Upper lobe of left lung (tissue), 6 donors: ENCODE measurements around the gene ZNF839. TPM values are rescaled to one million over a fixed set of nuclear protein-coding genes. Genes with fewer than 3 reads are reported as not detected.

Experiments
- ATAC-seq, 2 donors: fragments of 200-7000 bp; cut with Tn5 transposase; one replicate each; pipeline ENCODE4 v1.9.1; 2022; ENCODE audit warnings: mild to moderate bottlenecking in 2 of 2, moderate library complexity in 2 of 2; ENCODE audit not compliant: low FRiP score in 2 of 2
- DNase-seq, 2 donors: peaks; one replicate each; pipeline ENCODE4 v3.0.0-alpha.2; 2019 to 2020
- H3K27ac ChIP-seq, 4 donors: fragments of 200-600 bp; sonication (generic); one replicate each; pipeline ENCODE4 v1.5.1; 2016 to 2019
- H3K27me3 ChIP-seq, 4 donors: fragments of 200-600 bp; sonication (generic); one replicate each; pipeline ENCODE4 v1.5.1; 2017 to 2019
- H3K36me3 ChIP-seq, 4 donors: fragments of 200-600 bp; sonication (generic); one replicate each; pipeline ENCODE4 v1.5.1; 2016 to 2019
- H3K4me1 ChIP-seq, 4 donors: fragments of 200-600 bp; sonication (generic); one replicate each; pipeline ENCODE4 v1.5.1; 2018 to 2019
- H3K4me3 ChIP-seq, 4 donors: fragments of 200-600 bp; sonication (generic); one replicate each; pipeline ENCODE4 v1.5.1; 2017 to 2019; ENCODE audit warnings: mild to moderate bottlenecking in 2 of 4, moderate library complexity in 1 of 4
- H3K9me3 ChIP-seq, 4 donors: fragments of 200-600 bp; sonication (generic); one replicate each; pipeline ENCODE4 v1.5.1; 2018 to 2019
- EP300 ChIP-seq, 4 donors: sonication (generic); formaldehyde crosslinking; IDR thresholded peaks; one replicate each; pipeline ENCODE4 v1.5.1; 2017; ENCODE audit warnings: antibody characterized with exemption in 4 of 4, control low read depth in 2 of 4
- POLR2A ChIP-seq, 4 donors: fragments of 450-650 bp; IDR thresholded peaks; one replicate each; pipeline ENCODE4 v1.5.1; 2016 to 2017; ENCODE audit warnings: antibody characterized with exemption in 4 of 4, mild to moderate bottlenecking in 2 of 4
- POLR2AphosphoS5 ChIP-seq, 2 donors: sonication (generic); formaldehyde crosslinking; IDR thresholded peaks; one replicate each; pipeline ENCODE4 v1.5.1; 2017; ENCODE audit warnings: antibody characterized with exemption in 2 of 2
- WGBS, 2 donors: methylation state at CpG; one replicate each; pipeline ENCODE4 v1.1.5; 2017 to 2018; 5-methylcytosine and 5-hydroxymethylcytosine counted together
- total RNA-seq, 6 donors: library from RNA; depleted of rRNA in 4 of 6; stranded (reverse); fragments of >200 nt in 4 of 6; gene quantifications; one replicate each; pipeline versions ENCODE4 v1.1.0 to v1.2.1, GENCODE V29; 2016 to 2021
- TF ChIP-seq, protein P1 (sequence below), 6 experiments: fragments of 450-650 bp in 4 of 6; fragments of 200-600 bp in 2 of 6; sonication (generic) in 2 of 6; IDR thresholded peaks; one replicate each; pipeline ENCODE4 v1.5.1; 2016 to 2019; ENCODE audit warnings: antibody characterized with exemption in 6 of 6
- donor health status: DM: no; HTN: no; CAD: no; lungs with moderate emphysema.
- donor health status: DM: no; HTN: yes; CAD: no; lungs with severe emphysema.

The ZNF839 gene
- 10 to 100 TPM in 4 of 6 donors, 1 to 10 TPM in 2; 8.7 to 37.7 (median 14.1) TPM for total RNA-seq

DNA sequence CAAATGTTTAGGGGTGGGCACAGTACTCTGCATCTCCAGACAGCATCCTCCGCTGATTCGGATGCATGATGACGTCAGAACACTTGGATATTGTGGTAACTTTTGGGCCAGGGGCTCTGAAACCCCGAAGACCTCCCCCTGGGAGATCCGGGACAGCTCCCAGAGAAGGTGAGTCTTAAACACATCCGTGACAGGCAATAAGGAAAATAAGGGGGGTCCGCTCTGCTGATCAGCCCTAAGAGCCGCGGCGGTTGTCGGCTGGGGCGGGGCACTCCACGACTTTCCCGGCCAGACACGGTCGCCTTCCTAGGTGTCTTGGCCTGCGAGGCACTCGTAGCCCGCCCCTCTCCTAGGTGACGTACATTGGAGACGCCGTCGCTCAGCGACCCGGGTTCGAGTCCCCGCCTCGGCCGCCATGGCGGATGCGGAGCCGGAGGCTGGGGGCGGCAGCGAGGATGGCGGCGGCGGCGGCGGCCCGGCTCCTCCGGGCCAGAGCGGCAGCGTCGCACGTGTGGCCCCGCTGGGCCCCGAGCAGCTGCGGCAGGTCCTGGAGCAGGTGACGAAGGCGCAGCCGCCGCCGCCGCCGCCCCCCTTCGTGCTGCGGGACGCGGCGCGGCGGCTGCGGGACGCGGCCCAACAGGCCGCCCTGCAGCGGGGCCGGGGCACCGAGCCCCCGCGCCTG lies at the start of gene ZNF839:
TSS of gene ZNF839 (plus strand) at position 396 of the 682 bp plus-strand sequence. CDS start at position 416, 20 bp downstream.
- WGBS, 2 donors: 2% methylated on average over 12 to 16 of the region's 71 CpGs
- ATAC-seq: peak; percentile 85 to 88

DNA sequence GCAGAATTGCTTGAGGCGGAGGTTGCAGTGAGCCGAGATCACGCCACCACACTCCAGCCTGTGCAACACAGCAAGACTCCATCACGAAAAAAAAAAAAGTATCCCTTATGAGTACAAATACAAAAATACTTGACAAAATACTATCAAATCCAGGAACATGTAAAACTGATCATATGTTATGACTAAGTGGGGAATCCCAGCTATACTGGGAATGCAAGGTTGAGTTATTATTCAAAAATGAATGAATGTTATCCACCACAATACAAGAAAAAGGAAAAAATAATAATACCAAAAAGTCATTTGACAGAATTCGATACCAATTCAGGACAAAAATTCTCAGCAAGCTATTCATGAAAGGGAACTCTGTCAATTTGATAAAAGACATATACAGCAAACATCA lies 47.2 kb upstream of the ZNF839 start:
- no peak for ATAC-seq
- DNase-seq: no peak
- TF ChIP-seq, protein P1, sequence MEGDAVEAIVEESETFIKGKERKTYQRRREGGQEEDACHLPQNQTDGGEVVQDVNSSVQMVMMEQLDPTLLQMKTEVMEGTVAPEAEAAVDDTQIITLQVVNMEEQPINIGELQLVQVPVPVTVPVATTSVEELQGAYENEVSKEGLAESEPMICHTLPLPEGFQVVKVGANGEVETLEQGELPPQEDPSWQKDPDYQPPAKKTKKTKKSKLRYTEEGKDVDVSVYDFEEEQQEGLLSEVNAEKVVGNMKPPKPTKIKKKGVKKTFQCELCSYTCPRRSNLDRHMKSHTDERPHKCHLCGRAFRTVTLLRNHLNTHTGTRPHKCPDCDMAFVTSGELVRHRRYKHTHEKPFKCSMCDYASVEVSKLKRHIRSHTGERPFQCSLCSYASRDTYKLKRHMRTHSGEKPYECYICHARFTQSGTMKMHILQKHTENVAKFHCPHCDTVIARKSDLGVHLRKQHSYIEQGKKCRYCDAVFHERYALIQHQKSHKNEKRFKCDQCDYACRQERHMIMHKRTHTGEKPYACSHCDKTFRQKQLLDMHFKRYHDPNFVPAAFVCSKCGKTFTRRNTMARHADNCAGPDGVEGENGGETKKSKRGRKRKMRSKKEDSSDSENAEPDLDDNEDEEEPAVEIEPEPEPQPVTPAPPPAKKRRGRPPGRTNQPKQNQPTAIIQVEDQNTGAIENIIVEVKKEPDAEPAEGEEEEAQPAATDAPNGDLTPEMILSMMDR (IDR thresholded peaks at IDR 0.05): no peak
- TF ChIP-seq EP300 (IDR thresholded peaks at IDR 0.05): no peak
- TF ChIP-seq POLR2A (IDR thresholded peaks at IDR 0.05): no peak
- TF ChIP-seq POLR2AphosphoS5 (IDR thresholded peaks at IDR 0.05): no peak
- 90 to 94% methylated on average over 5 of the region's 5 CpGs for WGBS, 2 donors
- Histone ChIP-seq H3K27me3 (no peaks in the 10 kb centered on the region), H3K36me3 (no peaks in the 10 kb centered on the region), H3K27ac (no peak overlapping the region), H3K4me1 (no peaks in the 10 kb centered on the region), H3K9me3 (no peaks in the 10 kb centered on the region), H3K4me3 (no peak overlapping the region)

More for the DNA sequence above, at the start of gene ZNF839:
- peak within 1 kb of the TSS; percentile 91 to 98 (median 94) for H3K27ac ChIP-seq
- TF ChIP-seq POLR2AphosphoS5 (IDR thresholded peaks at IDR 0.05) (peak; percentile 78), EP300 (IDR thresholded peaks at IDR 0.05) (peak in 1 of 4 donors; percentile 23), POLR2A (IDR thresholded peaks at IDR 0.05) (peak in 2 of 4 donors; percentile 51 to 65)
- TF ChIP-seq, protein P1 (IDR thresholded peaks at IDR 0.05): peak in 2 of 6 experiments; percentile 29 to 38
- H3K36me3 ChIP-seq: no peaks in the 10 kb centered on the region
- H3K9me3 ChIP-seq: no peaks in the 10 kb centered on the region
- peaks cover 28 to 53% (median 33%) of the 10 kb centered on the region in 4 donors for H3K4me1 ChIP-seq
- DNase-seq: peak; percentile 94 to 99
- peak within 1 kb of the TSS; percentile 60 to 93 (median 80) for H3K4me3 ChIP-seq
- H3K27me3 ChIP-seq: no peaks in the 10 kb centered on the region

DNA sequence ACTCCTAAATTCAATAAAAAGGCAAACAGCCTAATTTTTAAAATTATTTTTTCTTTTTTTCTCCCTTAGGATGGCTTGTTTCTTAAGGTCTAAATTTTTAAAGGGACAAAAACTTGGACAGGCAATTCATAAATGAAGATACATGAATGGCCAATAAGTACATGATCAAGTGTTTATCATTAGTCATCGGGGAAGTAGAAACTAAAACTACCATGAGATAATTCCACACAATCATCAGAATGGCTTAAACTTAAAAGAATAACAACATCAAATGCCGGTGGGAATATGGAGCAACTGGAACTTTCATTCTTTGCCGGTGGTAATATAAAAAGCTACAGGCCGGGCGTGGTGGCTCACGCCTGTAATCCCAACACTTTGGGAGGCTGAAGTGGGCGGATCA lies 43.7 kb upstream of the ZNF839 start:
- H3K27me3 ChIP-seq: no peaks in the 10 kb centered on the region
- no peak for TF ChIP-seq POLR2AphosphoS5 (IDR thresholded peaks at IDR 0.05)
- TF ChIP-seq, protein P1 (IDR thresholded peaks at IDR 0.05): no peak
- TF ChIP-seq POLR2A (IDR thresholded peaks at IDR 0.05): no peak
- TF ChIP-seq EP300 (IDR thresholded peaks at IDR 0.05): no peak
- ATAC-seq (no peak), DNase-seq (no peak)
- H3K9me3 ChIP-seq: no peaks in the 10 kb centered on the region
- H3K36me3 ChIP-seq: peaks cover 0 to 8% (median 0%) of the 10 kb centered on the region in 4 donors
- WGBS, 2 donors: 95 to 98% methylated on average over 7 of the region's 7 CpGs
- H3K4me1 ChIP-seq: peaks cover 0 to 9% (median 0%) of the 10 kb centered on the region in 4 donors
- no peak overlapping the region for H3K4me3 ChIP-seq
- no peak overlapping the region for H3K27ac ChIP-seq

DNA sequence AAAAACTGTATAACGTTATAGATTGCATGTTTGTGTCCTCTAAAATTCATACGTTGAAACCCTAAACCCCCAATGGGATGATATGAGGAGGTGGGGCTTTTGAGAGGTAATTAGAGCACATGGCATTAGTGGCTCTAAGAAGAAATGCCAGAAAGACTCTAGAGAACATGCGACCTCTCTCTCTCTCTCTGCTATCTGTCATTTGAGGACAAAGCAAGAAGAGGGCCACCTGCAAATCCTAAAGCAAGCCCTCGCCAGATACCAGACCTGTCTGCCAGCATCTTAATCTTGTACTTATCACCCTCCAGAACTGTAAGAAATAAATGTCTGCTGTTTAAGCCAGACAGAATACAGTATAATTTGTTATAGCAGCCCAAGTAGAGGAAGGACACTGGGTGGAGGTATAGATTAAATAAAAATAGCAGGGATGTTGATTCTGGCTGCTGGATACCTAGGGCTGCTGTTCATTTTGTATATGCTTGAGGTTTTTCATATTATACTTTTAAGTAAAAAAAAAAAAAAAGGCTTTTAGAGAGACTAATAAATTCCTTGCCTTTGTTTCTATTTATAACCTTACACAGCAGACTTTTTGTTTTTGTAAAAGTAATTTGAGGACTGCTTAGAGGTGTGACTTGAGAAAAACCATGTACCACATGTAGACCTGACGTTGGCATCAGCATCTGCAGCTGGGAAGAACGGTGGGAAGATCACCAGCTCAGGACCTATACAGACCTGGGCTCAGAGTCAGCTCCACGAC lies 41.5 kb upstream of the ZNF839 start:
- Histone ChIP-seq H3K27ac (no peak overlapping the region), H3K9me3 (no peaks in the 10 kb centered on the region), H3K4me3 (no peak overlapping the region), H3K4me1 (peaks cover 0 to 9% (median 0%) of the 10 kb centered on the region in 4 donors), H3K36me3 (peaks cover 0 to 8% (median 0%) of the 10 kb centered on the region in 4 donors), H3K27me3 (no peaks in the 10 kb centered on the region)
- 68 to 73% methylated on average over 7 of the region's 7 CpGs for WGBS, 2 donors
- TF ChIP-seq EP300 (IDR thresholded peaks at IDR 0.05) (no peak), POLR2AphosphoS5 (IDR thresholded peaks at IDR 0.05) (no peak), POLR2A (IDR thresholded peaks at IDR 0.05) (no peak)
- TF ChIP-seq, protein P1 (IDR thresholded peaks at IDR 0.05): no peak
- ATAC-seq: no peak
- no peak for DNase-seq
